Left lobe of liver (tissue), 2 donors: ENCODE data around the gene CARD18. TPM values are rescaled to one million over a fixed set of nuclear protein-coding genes. Genes with fewer than 3 reads are reported as not detected.

Source experiments
- ATAC-seq: fragments of 200-7000 bp; cut with Tn5 transposase; one replicate; pipeline ENCODE4 v1.9.1; 2020; ENCODE audit warnings: mild to moderate bottlenecking, moderate library complexity
- DNase-seq: peaks from one replicate; pipeline ENCODE4 v3.0.0-alpha.2; 2020; ENCODE audit warnings: low spot score
- total RNA-seq: library from RNA; stranded (reverse); gene quantifications from one replicate; pipeline ENCODE4 v1.2.1, GENCODE V29; 2021
- donor health status: DM: no; HTN: no; CAD: no; lungs with moderate emphysema.
- donor health status: DM: no; HTN: yes; CAD: no.

CARD18 gene, protein sequence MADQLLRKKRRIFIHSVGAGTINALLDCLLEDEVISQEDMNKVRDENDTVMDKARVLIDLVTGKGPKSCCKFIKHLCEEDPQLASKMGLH
- not detected for total RNA-seq

DNA sequence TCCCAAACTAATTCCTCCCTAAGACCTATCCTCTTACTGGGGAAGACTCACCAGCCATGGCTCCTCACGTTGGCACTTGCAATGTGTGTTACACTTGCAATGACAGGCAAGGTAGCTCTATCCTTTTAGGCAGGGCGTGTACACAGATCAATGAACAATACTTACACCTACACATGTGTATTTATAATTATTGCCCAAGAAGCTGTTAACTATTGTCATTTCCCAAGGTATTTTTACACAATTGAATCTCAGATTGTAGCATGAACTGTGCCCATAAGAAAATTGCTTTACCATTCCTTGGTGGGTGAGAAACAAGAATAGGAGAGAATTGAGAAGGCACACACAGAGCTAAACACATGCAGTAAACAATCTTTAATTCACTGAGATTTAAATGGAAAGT lies at the start of gene CARD18:
CARD18 (minus strand) TSS at position 101 of the 400 bp plus-strand sequence; CDS start at position 58, 43 bp downstream.
- DNase-seq (no peak), ATAC-seq (no peak)

DNA sequence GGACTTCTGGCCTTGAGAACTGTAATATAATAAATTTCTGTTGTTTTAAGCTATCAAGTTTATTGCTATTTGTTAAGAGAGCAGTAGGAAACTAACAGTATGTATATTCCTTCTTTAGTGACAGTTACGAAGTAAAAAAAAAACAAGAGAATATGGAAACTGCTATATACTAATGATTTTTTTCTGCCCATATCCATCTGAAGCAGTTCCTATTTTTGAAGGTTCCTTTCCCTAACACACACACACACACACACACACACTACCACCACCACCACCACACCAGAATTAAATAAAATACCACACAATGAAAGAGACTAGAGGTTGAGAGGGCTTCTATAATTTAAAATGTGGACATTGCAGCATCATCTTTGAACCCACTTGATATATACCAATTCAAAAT lies 44.4 kb upstream of the CARD18 start:
- no peak for DNase-seq
- no peak for ATAC-seq

DNA sequence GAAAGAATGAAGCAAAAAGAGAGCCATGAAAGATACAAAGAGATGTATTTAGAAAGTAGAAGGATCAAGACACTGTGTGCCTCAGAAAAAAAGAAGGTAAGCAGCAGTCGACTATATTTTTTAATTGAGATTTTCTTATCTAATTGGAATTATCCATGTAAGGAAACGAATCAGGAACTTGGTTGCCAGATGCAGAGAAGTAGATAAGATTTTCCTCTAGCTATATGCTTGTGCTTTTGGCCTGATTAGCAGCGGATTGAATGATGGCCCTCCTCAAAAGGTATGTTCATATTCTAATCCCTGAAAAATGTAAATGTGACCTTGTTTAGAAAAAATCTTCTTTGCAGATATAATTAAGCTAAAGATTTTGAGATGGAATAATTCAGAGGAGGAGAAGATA lies 43.9 kb upstream of the CARD18 start:
- no peak for ATAC-seq

DNA sequence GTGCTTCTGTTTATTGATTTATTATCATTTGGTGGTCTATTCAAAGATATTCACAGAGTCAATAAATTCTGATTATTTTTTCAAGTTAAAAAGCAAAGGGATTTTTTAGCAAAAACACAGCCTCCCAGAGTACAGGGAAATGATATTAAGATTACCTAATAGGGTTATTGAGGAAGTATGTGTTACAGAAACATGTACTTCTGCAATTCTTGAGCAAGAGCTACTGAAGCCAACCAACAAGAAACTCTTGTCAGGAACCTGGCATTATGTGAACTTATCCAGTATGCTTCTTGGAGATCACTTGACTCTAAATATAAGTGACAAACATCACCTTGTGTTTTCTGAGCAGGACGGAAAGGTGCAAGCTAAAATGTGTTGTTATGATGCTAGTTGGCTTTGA lies 42.0 kb upstream of the CARD18 start:
- DNase-seq (no peak), ATAC-seq (no peak)

More for the DNA sequence above, 43.9 kb upstream of the CARD18 start:
- DNase-seq, result no peak

DNA sequence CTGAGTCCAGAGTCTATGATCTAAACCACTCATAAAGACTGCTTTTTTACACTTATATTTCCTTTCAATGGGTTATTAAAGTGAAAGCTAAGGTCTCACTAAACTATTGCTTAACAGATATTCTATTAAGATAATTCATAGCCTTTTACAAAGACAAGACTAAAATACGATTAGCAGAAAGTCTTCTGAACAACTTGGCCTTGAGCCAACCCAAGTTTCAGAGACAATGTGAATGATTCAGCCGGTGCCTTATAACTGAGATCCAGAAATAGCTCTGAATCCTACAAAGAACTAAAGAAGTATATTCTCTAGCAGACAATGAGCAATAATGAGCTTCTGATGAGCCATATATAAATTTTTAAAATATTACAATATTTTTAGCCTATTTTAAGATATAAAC lies 41.5 kb upstream of the CARD18 start:
- no peak for DNase-seq
- no peak for ATAC-seq

DNA sequence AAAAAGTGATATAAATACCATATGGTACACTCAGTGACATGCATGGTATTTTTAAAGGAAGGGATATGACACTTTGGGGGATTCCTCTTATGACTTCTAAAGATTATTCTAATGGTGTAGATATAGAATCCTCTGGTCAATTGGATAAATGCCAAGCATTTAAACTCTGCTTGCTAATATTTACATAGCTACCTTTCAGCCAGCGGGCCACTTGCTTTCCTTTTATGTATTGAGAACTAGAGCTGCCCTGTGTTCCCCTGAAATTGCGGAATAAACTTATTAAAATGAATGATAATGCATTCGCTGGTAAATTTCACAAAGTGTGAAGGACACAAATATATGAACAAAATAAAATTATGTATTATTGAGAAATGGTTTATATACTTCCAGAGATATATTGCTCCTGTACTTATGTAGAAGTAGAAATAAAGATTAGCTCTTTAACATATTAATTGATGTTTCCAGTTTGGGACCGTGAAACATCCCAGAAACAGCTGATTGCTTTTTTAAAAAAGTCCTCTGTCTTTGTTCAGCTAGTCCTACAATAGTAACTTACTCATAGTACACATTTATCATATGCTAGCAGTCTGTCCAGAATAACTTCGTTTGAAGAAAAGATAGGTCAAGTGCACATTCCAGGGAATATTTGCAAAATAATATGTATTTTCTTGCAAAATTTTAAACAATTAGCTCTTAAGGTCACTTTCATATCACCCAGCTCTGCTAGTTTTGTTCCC lies 40.1 kb upstream of the CARD18 start:
- no peak for ATAC-seq
- no peak for DNase-seq

DNA sequence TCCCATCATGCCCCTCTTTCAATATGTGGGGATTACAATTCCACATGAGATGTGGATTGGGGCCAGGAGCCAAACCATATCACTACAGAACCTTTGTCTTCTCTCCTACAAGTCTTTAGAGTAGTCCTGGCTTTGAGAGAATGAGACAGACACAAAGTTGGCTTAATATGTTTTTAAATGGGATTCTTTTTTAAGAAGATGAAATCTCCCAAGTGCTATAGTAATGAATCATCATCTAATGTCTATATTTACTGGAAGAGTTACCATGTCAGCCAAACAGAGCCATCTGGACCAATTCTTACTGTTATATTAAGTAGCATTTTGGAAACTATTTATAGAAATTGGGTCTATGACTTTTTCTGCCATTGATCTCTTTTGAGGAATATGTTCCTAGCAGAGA lies 38.1 kb upstream of the CARD18 start:
- no peak for ATAC-seq
- DNase-seq, result no peak

DNA sequence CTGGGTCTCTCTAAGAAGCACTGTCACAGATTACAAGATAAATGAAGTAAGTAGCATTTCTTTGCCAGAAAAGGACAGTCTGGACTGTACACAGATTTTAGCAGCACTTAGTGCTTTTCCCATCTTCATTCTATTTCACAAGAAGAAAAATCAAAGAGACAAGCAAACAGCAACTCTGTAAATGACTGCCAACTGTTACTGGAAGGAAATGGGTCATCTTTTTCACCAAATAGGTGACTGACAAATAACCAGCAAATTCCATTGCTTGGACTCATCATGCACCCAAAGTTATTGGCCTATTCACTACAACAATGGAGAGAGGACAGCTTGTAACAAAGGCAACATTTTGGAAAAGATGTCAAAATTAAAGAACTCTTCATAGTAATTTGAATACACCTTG lies 28.9 kb upstream of the CARD18 start:
- no peak for DNase-seq
- no peak for ATAC-seq

DNA sequence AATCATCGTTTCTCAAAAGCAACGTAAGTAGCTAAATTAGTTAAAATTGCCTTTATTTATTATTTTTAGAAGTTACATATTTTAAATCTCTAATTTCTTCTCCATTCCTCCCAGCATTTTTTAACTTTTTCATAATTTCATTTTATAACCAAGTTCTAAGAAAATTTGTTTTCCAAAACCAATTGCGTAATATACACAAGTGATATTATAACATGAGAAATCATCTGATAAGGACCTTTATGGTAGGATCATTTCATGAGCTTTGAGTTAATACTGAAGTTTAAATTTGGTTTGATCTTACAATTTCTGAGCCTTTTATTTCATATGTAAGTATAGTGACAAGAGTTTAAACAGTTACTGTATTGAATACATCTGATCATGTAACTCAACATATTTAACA lies 27.7 kb upstream of the CARD18 start:
- ATAC-seq, result no peak

DNA sequence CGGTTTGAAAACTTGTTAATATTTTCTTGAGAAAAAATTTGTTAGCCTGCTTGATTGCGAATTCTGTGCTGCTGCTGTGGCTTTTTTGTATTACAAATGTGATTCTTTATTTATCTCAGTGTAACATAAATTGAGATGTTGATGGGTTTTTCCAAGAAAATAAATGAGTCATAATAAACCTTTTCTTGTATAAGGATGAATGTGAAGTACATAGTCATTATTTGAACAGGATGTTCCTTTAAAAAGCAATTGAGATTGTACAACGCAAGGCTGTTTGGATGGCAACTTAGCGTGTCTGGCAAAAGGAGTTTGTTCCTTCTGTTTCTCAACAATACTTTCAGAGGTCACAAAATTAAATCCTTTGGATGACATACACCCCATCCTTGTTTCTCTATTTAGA lies 24.6 kb upstream of the CARD18 start:
- ATAC-seq, result no peak
- DNase-seq, result no peak

More for the DNA sequence above, 27.7 kb upstream of the CARD18 start:
- no peak for DNase-seq

DNA sequence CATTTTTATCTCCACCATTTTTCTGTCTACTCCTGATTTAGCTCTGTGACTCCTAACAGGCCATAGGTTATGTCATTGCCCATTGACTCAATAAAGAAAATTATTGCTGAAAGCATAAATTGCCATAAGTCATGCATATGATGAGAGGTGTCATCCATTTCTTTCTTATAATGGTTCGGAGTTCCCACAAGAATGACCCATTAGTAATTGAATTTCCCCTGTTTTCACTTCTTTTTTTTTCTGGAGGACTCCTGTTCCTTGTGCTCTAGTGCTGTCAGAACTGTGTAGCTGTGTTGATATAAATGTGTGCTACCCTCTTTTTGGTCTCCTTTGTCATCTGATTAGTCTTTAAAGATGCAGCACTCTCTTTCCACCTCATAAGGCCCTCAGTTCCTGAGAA lies 22.9 kb upstream of the CARD18 start:
- ATAC-seq (no peak), DNase-seq (no peak)

DNA sequence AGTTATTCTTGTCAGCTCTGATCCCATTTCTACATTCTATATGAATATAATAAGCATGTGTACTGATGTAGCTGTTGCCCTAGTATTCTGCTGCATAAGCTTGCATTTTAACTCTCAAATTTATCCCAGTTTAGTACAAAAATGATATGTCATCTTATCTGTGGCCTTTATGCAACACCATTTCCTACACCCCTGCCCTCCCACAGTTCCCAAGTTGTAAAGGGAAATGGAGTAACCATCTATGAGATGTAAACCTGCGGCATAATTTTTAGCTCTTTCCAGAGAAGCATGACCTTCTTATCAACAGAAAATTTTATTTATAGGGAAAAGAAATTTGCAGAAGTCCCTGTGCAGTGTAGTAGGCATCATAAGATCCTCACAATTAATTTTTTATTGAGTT lies 18.9 kb upstream of the CARD18 start:
- ATAC-seq, result no peak
- no peak for DNase-seq

DNA sequence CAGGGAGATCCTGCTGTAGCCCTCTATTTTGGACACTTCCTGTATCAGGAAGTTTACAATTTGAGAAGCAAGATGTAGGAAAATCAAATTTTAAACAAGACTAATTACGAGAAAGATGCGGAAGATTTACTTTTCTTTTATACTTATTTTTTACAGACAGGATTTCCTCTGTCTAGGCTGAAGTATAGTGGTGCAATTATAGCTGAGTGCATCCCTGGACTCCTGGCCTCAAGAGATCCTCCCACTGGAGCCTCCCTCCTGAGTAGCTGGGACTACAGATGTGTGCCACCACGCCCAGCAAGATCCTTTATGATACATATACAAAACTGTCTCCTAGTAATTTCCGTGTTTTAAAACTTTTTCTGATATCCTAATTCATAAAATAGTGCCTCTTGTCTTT lies 17.2 kb upstream of the CARD18 start:
- ATAC-seq (no peak), DNase-seq (no peak)

DNA sequence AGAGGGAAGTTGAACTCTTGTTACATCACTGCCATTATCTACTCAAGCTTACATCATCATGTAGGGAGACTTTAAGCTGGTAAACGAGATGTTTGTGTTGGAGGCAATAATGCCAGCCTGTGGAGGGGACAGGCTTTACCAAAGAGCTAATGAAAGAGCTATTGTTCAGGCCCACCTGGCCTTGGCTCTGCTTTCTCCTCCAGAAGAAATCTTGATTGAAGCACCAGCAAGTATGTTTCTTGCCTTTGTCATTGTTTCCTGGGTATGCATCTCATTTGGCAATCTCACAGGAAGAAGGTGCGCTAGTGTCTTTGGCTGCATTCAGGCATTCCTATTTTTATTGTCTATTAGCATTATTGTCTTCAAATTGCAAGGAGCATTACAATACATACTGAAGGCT lies 16.7 kb upstream of the CARD18 start:
- DNase-seq, result no peak
- ATAC-seq, result no peak

DNA sequence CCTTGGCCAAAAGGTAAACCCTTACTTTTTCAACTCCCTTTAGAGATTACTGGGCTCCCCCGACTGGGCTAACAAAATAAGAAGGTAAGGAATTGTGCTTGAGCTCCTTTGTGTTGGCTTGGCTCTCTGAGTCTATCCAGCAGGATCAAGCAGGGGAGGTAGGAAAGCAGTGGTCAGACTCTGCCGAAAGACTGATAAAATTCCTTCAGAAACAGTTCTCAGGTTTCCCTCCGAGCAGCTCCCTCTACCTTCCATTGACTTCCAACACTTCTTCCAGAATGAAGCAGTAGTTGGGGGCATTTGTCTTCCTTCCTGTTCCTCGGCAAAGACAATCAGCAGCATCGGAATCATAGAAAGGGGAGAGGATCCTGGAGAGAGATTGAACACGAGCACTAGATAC lies 16.1 kb upstream of the CARD18 start:
- no peak for DNase-seq
- ATAC-seq, result no peak

DNA sequence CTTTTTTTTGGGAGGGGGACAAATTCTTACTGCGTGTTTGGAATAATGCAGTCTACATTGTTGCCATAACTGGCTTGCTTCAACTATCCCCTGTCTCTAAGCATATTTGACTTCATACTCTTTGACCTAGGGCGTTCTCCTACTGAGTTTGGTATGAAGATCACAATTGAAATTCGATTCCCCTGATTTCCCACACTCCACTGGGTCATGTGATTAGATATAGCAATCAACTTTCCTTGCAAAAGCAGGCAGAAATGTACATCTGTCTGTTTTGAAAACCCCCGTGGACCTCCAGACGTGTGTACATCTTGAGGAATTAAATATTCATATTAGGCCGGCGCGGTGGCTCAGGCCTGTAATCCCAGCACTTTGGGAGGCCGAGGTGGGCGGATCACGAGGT lies 13.8 kb upstream of the CARD18 start:
- ATAC-seq (no peak), DNase-seq (no peak)

DNA sequence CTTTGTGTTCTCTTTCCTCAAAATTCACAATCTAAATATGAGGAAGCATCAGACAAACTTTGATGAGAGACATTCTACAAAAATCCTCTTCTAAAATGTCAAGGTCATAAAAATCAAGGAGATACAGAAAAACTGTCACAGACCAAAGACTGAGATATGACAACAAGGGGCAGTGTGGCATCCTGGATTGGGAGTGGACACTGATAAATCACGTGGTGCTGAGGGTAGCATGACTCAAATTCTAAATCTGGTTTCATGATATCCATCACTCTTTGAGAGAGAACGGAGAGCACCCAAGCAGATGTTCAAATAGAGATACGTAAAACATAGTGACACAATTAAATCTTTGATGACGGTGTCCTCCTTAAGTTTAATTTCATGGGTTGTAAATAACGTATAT lies 13.0 kb upstream of the CARD18 start:
- ATAC-seq (no peak), DNase-seq (no peak)

DNA sequence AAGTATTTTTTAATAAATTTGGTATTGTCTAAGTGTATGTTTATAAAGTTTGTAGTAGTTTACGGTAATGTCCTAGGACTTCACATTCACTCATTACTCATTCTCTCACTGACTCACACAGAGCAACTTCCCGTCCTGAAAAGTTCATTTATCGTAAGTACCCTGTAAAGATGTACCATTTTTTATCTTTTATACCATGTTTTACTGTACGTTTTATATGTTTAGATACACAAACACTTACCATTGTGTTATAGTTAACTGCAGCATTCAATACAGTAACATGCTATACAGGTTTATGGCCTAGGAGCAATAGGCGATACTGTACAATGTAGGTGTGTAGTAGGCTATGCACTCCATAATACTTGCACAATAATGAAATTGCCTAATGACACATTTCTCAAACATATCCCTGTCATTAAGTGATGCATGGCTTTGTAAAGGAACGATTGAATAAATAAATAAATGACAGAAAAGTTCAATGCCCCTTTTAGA lies 12.5 kb upstream of the CARD18 start:
- ATAC-seq, result no peak
- no peak for DNase-seq

DNA sequence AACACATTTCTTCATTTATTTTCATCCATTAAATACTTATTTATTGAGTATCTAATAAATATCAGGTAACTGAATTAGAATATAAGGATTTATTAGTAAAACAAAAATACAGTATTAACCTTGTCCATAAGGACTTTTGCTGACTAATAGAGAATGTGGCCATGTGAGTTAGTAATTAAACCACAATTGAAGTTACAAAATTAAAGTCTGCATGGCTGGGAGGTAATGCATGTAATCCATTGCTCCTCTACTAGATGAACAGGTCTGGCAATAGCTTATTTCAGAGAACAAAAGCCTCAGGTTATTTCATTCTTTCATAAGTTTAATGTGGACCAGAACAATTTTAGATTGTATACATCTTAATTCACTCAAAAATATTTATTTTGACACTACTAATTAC lies 9.9 kb upstream of the CARD18 start:
- DNase-seq (no peak), ATAC-seq (no peak)

DNA sequence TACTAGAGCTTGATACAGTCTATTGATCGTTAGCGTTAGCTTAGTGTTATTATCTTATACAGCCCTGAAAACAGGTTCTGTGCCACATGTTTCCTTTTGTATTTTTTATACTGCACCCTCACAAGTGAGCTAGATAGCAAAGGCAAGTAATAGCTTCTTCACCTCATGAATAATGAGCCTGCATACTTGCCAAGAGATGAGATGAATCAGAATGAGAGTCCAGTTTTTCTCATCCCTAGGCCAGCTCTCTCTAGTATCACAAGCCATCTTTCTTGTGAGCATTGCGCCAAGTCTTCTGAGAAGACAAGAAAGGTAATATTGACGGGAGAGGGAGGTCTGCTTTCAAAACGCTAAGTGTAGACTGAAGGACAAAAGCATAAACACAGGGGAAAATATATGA lies 8.7 kb upstream of the CARD18 start:
- DNase-seq (no peak), ATAC-seq (no peak)

DNA sequence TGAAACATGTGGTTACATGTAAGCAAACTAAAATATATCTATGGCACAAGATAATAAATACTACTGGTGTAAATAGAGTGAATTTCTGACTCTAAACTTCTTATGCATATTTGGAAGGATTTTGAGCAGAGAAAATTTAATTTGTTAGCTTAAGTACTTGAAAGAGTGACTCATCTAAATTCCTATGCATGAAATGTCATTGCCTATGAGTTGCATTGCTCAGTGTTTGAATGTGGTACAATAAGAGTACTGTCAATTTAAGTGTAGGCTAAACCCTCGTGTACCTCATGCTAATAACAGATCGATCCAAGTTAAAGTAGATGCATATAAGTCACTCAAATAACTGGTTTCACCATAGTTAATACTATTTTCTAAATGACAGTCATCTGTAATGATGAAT lies 5.3 kb upstream of the CARD18 start:
- no peak for ATAC-seq
- no peak for DNase-seq

DNA sequence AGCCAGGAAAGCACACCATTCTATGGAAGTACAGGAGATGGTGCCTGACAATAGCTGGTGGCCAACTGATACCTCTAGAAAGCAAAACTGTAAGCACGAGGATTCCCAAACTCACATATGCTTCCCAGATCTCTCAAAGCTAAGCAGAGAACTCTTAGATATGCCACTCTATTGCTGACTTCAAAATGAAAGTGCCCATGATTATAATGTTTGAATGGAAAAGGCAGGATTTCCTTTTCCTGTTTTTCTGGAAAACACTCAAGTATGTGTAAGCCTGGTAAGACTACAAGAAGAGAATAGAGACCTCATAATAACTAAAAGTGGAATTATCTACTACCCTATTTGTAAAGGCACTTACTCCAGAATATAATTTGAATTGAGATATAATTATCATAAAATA lies 2.6 kb upstream of the CARD18 start:
- ATAC-seq (no peak), DNase-seq (no peak)

DNA sequence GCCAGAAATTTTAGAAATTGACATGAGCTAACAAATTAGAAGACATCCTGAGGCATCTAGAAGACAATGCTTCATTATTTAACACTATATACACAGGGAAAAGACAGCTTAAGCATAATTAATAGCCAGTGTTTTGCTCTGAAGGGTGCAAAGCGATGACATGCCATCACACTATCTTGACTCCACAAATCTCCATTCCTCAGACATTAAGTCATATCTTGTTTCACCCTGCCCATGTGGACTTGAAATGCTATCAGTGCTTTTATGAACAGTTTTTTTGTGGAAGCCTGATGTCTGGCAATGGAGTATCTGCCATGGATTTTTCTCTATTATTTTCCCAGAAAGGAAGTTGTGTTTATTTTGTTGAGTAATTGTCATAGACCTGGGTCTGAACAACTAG lies 2.3 kb downstream of the CARD18 start:
- DNase-seq (no peak), ATAC-seq (no peak)
